Pancreas (tissue), 10 donors: ENCODE results near the gene EHF. TPM values are rescaled to one million over a fixed set of nuclear protein-coding genes. Genes with fewer than 3 reads are reported as not detected.

Source experiments
- ATAC-seq, 4 donors: fragments of 200-7000 bp; cut with Tn5 transposase; one replicate each; pipeline versions ENCODE4 v1.8.0 to v1.9.1; 2020; ENCODE audit warnings: mild to moderate bottlenecking in 4 of 4, moderate library complexity in 4 of 4
- DNase-seq, 6 donors: peaks; one replicate each; pipeline ENCODE4 v3.0.0-alpha.2; 2020
- FAIRE-seq: peaks from 2 replicates; lab custom pipeline; 2012; peaks lifted over from hg19 to GRCh38; lab: Jason Lieb, UNC
- H3K27ac ChIP-seq, 4 donors: fragments of 200-600 bp; sonication (generic); 1 replicate in 3 of 4; 2 replicates in 1 of 4; pipeline versions ENCODE4 v1.5.0 to v1.8.0; 2020
- H3K27me3 ChIP-seq, 4 donors: fragments of 200-600 bp; one replicate each; pipeline ENCODE4 v1.8.0; 2021
- H3K36me3 ChIP-seq, 3 donors: fragments of 200-600 bp; sonication (generic) in 1 of 3; one replicate each; pipeline versions ENCODE4 v1.5.0 to v1.8.0; 2020 to 2021
- H3K4me1 ChIP-seq, 3 donors: fragments of 200-600 bp; one replicate each; pipeline ENCODE4 v1.8.0; 2021
- H3K4me3 ChIP-seq, 4 donors: fragments of 200-600 bp; sonication (generic) in 2 of 4; one replicate each; pipeline versions ENCODE4 v1.5.0 to v1.8.0; 2020 to 2021
- H3K9me3 ChIP-seq, 4 donors: fragments of 200-600 bp; one replicate each; pipeline ENCODE4 v1.8.0; 2021
- CTCF ChIP-seq, 4 donors: fragments of 200-600 bp; sonication (generic) in 3 of 4; IDR thresholded peaks; one replicate each; pipeline versions ENCODE4 v1.5.0 to v1.8.0; 2021; ENCODE audit warnings: antibody characterized with exemption in 4 of 4
- WGBS, 2 donors: extraction: QIAGEN DNeasy Blood & Tissue Kit; methylation state at CpG; one replicate each; pipeline ENCODE4 v1.1.7; 2013; 5-methylcytosine and 5-hydroxymethylcytosine counted together
- intact Hi-C, 3 donors: fragments of 100-400 bp; cut with DNase I; formaldehyde crosslinking; loops; one replicate each; pipeline versions ENCODE4 v1.11.1 to v1.14.2; 2022
- polyA plus RNA-seq, 2 donors: library from polyadenylated mRNA; stranded (reverse); fragments of 200-250 nt; gene quantifications; one replicate each; pipeline ENCODE4 v1.2.3, GENCODE V29; 2013
- total RNA-seq, 6 donors: library from RNA; stranded (reverse); fragmentation: NEBNext Ultra II Directional in 4 of 6; extraction: Animal tissue kit (Norgen Biotek cat#: 25700) in 4 of 6; gene quantifications; one replicate each; pipeline versions ENCODE4 v1.2.1 to v1.2.4, GENCODE V29; 2021 to 2023
- donor health status: healthy with polysubstance abuse.
- donor health status: DM: no; HTN: no; CAD: no; lungs with moderate emphysema.
- donor health status: DM: no; HTN: no; CAD: no.
- donor health status: control.
- donor health status: control.
- donor health status: Bipolar disorder and iron deficiency.
- donor health status: DM: yes; HTN: yes; CAD: no.
- donor health status: DM: no; HTN: no; CAD: no.
- donor health status: DM: no; HTN: no; CAD: no.
- donor health status: DM: yes; HTN: yes; CAD: no.

Gene EHF
- total and polyA plus RNA-seq, 8 donors, result 7.7 to 58.2 (median 32.4) TPM

- intact Hi-C loops, result no loop called here
- no peaks in the 10 kb centered on the region for H3K27me3 ChIP-seq
- H3K4me1 ChIP-seq, result no peaks in the 10 kb centered on the region
- DNase-seq (no peak), FAIRE-seq (no peak), ATAC-seq (peak; percentile 62 to 93 (median 88))
- no peak for TF ChIP-seq CTCF (IDR thresholded peaks at IDR 0.05)
- H3K27ac ChIP-seq, result peak overlapping the region in 2 of 4 donors; percentile 37 to 53
- H3K9me3 ChIP-seq, result no peaks in the 10 kb centered on the region
- no peaks in the 10 kb centered on the region for H3K36me3 ChIP-seq
- no peak overlapping the region for H3K4me3 ChIP-seq
- WGBS, 2 donors, result 56 to 60% methylated on average over 4 of the region's 4 CpGs
Measured at GRCh38 chr11:34667810-34668582, 47.1 kb downstream of the EHF start.

- intact Hi-C loops, result no loop called here
- Histone ChIP-seq H3K27me3 (no peaks in the 10 kb centered on the region), H3K4me1 (no peaks in the 10 kb centered on the region), H3K9me3 (no peaks in the 10 kb centered on the region), H3K36me3 (no peaks in the 10 kb centered on the region), H3K27ac (peak overlapping the region in 2 of 4 donors; percentile 24 to 53), H3K4me3 (no peak overlapping the region)
- no peak for FAIRE-seq
- 86 to 87% methylated on average over 4 of the region's 4 CpGs for WGBS, 2 donors
- TF ChIP-seq CTCF (IDR thresholded peaks at IDR 0.05), result no peak
- no peak for ATAC-seq
- DNase-seq, result no peak
Measured at GRCh38 chr11:34668583-34669053, 47.7 kb downstream of the EHF start.

- Histone ChIP-seq H3K27ac (peak overlapping the region in 1 of 4 donors; percentile 53), H3K27me3 (no peaks in the 10 kb centered on the region), H3K9me3 (no peaks in the 10 kb centered on the region), H3K36me3 (no peaks in the 10 kb centered on the region), H3K4me1 (no peaks in the 10 kb centered on the region), H3K4me3 (no peak overlapping the region)
- DNase-seq (no peak), FAIRE-seq (no peak), ATAC-seq (no peak)
- intact Hi-C loops, result no loop called here
- no peak for TF ChIP-seq CTCF (IDR thresholded peaks at IDR 0.05)
- WGBS, 2 donors, result 76 to 79% methylated on average over 3 of the region's 3 CpGs
Measured at GRCh38 chr11:34669458-34669857, 48.6 kb downstream of the EHF start.

- 83 to 96% methylated on average over 1 of the region's 1 CpG for WGBS, 2 donors
- H3K9me3 ChIP-seq, result no peaks in the 10 kb centered on the region
- DNase-seq (no peak), FAIRE-seq (no peak), ATAC-seq (no peak)
- no peaks in the 10 kb centered on the region for H3K4me1 ChIP-seq
- no peak for TF ChIP-seq CTCF (IDR thresholded peaks at IDR 0.05)
- H3K36me3 ChIP-seq, result no peaks in the 10 kb centered on the region
- no peaks in the 10 kb centered on the region for H3K27me3 ChIP-seq
- no peak overlapping the region for H3K27ac ChIP-seq
- intact Hi-C loops, result no loop called here
- no peak overlapping the region for H3K4me3 ChIP-seq
Measured at GRCh38 chr11:34671117-34671516, 50.2 kb downstream of the EHF start.

- intact Hi-C loops, result no loop called here
- ATAC-seq, result no peak
- TF ChIP-seq CTCF (IDR thresholded peaks at IDR 0.05), result no peak
- FAIRE-seq, result no peak
- Histone ChIP-seq H3K4me3 (no peak overlapping the region), H3K4me1 (no peaks in the 10 kb centered on the region), H3K9me3 (no peaks in the 10 kb centered on the region), H3K36me3 (no peaks in the 10 kb centered on the region), H3K27me3 (no peaks in the 10 kb centered on the region), H3K27ac (no peak overlapping the region)
- 89 to 93% methylated on average over 1 of the region's 1 CpG for WGBS, 2 donors
- no peak for DNase-seq
Measured at GRCh38 chr11:34671946-34672345, 51.1 kb downstream of the EHF start.
